GF-D8 (cell line): ENCODE data around the gene TSSK3.
A peak's percentile ranks its signal among the peaks of the same experiment; 100 is the strongest.

Source experiments
- DNase-seq: peaks from one replicate; lab custom pipeline; 2025; lab: John Stamatoyannopoulos, UW

The TSSK3 gene

GRCh38 chr1:32362474-32363313 is at the start of gene TSSK3, which contains the start of gene FAM229A:
TSSK3 (plus strand) TSS chr1:32362539; CDS start chr1:32362702, 163 bp downstream.
FAM229A (minus strand) TSS chr1:32362485; CDS start chr1:32362091, 394 bp downstream.
- no peak for DNase-seq

- DNase-seq = no peak
Observed at GRCh38 chr1:32316903-32317277, 45.4 kb upstream of the TSSK3 start.

- DNase-seq = no peak
Observed at GRCh38 chr1:32318127-32318869, 44.0 kb upstream of the TSSK3 start.

GRCh38 chr1:32321712-32322291 is 40.5 kb upstream of the TSSK3 start:
- no peak for DNase-seq

GRCh38 chr1:32327204-32327603 is 35.1 kb upstream of the TSSK3 start:
- DNase-seq = no peak

- no peak for DNase-seq
Observed at GRCh38 chr1:32329931-32330466, 32.3 kb upstream of the TSSK3 start.

- no peak for DNase-seq
Observed at GRCh38 chr1:32330558-32331151, 31.7 kb upstream of the TSSK3 start.

GRCh38 chr1:32331549-32331948 is 30.8 kb upstream of the TSSK3 start:
- no peak for DNase-seq

- no peak for DNase-seq
Observed at GRCh38 chr1:32332290-32333079, 29.9 kb upstream of the TSSK3 start.

GRCh38 chr1:32333251-32333963 is 28.9 kb upstream of the TSSK3 start:
- DNase-seq = no peak

- DNase-seq = no peak
Observed at GRCh38 chr1:32334274-32334861, 28.0 kb upstream of the TSSK3 start.

GRCh38 chr1:32334864-32335534 is 27.3 kb upstream of the TSSK3 start:
- no peak for DNase-seq

GRCh38 chr1:32335535-32335789 is 26.9 kb upstream of the TSSK3 start:
- no peak for DNase-seq

GRCh38 chr1:32335790-32336590 is 26.3 kb upstream of the TSSK3 start, which contains the start of gene MARCKSL1:
MARCKSL1 (minus strand) TSS chr1:32336233; CDS start chr1:32336033, 200 bp downstream.
- DNase-seq = no peak

- DNase-seq = no peak
Observed at GRCh38 chr1:32336591-32336932, 25.8 kb upstream of the TSSK3 start.

GRCh38 chr1:32336963-32337675 is 25.2 kb upstream of the TSSK3 start:
- DNase-seq = peak; percentile 78

GRCh38 chr1:32337855-32338636 is 24.3 kb upstream of the TSSK3 start:
- peak; percentile 43 for DNase-seq
